Measurements from ENCODE around the gene DNAH2.
A peak's percentile ranks its signal among the peaks of the same experiment; 100 is the strongest.

Gene DNAH2

DNA sequence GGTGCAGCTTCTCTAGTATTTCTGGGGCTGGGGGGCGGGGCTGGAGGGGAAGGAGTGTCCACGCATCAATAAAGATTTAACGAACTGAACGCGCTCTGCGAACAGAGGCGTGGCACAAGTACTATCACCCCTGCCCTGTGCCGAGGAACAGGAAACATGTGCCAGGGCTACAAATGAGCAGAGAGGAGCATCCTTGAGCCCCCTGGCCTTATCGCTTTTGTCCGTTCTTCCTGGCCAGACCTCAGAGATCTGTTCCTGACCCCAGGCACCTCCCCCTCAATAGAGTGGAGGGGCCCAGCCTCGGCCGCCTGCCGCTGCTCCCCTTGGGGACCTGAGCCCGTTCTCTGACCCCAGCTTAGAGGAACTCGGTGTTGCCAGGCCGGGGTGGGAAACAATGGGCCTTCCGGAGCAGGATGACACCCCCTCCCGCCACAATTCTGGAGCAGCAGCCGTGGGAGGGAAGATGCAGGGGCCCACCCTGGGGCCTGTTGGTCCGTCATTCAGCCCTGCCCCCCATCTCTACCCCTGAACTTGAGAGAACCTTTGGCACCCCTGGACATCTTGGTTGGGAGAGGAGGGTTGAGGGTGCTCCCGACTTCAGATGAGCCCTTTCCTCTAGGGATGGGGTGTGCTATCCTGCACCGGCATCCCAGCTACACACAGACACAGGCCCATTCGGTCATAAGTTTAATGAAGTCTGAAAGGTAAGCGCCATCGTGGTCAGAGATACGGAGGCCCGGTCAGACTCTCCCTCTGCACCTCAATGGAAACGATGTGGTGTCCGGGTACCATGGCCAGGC is 138.7 kb downstream of the DNAH2 start:
- Histone ChIP-seq H3K27ac (peak overlapping the region; percentile 50; the same call in 1 of the 2 replicates), H3K9ac (peak overlapping the region; percentile 55; the same call in 1 of the 2 replicates), H3K27me3 (ENCODE audit: insufficient read depth, low read depth) (no peaks in the 10 kb centered on the region), H3K36me3 (ENCODE audit: insufficient read depth) (no peaks in the 10 kb centered on the region), H3K4me3 (IDR thresholded peaks at IDR 0.05; ENCODE audit: insufficient read depth, low read depth, low read length) (no peak overlapping the region), H3K4me1 (ENCODE audit: low read depth, poor library complexity, severe bottlenecking) (no peaks in the 10 kb centered on the region), H3K4me2 (peak overlapping the region; percentile 9; the same call in 1 of the 2 replicates), H2AFZ (ENCODE audit: low read depth) (no peak overlapping the region), H3K79me2 (ENCODE audit: insufficient read depth, low read depth) (no peaks in the 10 kb centered on the region), H4K20me1 (ENCODE audit: insufficient read depth) (no peaks in the 10 kb centered on the region)
- TF ChIP-seq, protein P1, sequence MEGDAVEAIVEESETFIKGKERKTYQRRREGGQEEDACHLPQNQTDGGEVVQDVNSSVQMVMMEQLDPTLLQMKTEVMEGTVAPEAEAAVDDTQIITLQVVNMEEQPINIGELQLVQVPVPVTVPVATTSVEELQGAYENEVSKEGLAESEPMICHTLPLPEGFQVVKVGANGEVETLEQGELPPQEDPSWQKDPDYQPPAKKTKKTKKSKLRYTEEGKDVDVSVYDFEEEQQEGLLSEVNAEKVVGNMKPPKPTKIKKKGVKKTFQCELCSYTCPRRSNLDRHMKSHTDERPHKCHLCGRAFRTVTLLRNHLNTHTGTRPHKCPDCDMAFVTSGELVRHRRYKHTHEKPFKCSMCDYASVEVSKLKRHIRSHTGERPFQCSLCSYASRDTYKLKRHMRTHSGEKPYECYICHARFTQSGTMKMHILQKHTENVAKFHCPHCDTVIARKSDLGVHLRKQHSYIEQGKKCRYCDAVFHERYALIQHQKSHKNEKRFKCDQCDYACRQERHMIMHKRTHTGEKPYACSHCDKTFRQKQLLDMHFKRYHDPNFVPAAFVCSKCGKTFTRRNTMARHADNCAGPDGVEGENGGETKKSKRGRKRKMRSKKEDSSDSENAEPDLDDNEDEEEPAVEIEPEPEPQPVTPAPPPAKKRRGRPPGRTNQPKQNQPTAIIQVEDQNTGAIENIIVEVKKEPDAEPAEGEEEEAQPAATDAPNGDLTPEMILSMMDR (conservative IDR thresholded peaks at IDR 0.05; ENCODE audit: low read depth, low read length) = no peak

DNA sequence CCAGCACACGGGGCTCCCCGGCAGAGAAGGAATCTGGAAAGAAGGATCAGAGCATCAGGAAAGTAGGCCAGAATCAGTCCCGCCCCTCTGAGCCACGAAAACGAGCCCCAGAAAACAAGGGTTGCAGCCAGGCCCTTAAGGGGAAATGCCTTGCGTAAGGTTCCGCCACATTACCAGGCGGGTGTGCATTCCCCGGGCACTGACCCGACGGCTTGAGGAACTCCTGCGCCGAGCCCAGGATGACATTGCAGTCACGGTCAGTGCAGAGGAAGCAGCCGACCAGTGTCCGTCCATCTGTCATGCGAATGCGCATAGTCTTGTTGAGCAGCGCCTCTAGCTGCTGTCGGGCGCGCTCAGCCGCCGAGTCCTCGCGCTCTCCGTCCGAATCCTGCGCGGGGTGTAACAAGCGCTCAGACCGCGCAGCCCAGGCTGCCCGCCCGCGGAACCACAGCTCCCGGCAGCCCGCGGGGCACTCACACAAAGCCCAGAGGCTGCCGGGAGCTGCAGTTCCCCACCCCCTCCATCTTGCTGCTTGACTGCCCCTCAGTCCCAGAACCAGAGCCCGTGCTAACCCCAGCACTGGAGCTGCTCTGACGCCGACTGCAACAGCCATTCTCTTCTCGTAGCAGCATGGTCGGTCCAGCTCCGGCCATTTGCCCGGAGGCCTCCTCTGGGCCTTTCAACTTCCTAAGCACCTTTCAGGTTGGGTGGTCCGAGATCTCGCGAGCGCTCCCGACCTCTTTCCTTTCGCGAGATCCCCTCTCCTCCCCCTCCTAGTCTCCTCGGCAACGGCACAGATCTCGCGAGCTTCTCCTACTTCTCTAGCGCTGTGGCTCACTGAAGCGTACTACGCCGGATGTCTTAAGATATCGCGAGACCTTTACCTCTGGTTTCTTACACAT is 139.5 kb downstream of the DNAH2 start, which contains the start of gene NAA38:
Gene NAA38 (minus strand): TSS at position 749 of the 902 bp plus-strand sequence. CDS start 96 bp downstream, at position 653.
- H3K27ac ChIP-seq = peak within 1 kb of the TSS; percentile 50; the same call in 1 of the 2 replicates
- no peaks in the 10 kb centered on the region for H3K27me3 ChIP-seq (ENCODE audit: insufficient read depth, low read depth)
- no peaks in the 10 kb centered on the region for H3K4me1 ChIP-seq (ENCODE audit: low read depth, poor library complexity, severe bottlenecking)
- peak within 1 kb of the TSS; percentile 55; the same call in 1 of the 2 replicates for H3K9ac ChIP-seq
- peak within 1 kb of the TSS; percentile 41; the same call in 1 of the 2 replicates for H2AFZ ChIP-seq (ENCODE audit: low read depth)
- H3K79me2 ChIP-seq (ENCODE audit: insufficient read depth, low read depth) = no peaks in the 10 kb centered on the region
- no peak within 1 kb of the TSS for H3K4me3 ChIP-seq (IDR thresholded peaks at IDR 0.05; ENCODE audit: insufficient read depth, low read depth, low read length)
- H3K36me3 ChIP-seq (ENCODE audit: insufficient read depth) = no peaks in the 10 kb centered on the region
- TF ChIP-seq, protein P1 (conservative IDR thresholded peaks at IDR 0.05; ENCODE audit: low read depth, low read length) = no peak
- no peaks in the 10 kb centered on the region for H4K20me1 ChIP-seq (ENCODE audit: insufficient read depth)
- 0 out of 2 replicates have a peak within 1 kb of the TSS, but pooled peaks have one; percentile 13 for H3K4me2 ChIP-seq

DNA sequence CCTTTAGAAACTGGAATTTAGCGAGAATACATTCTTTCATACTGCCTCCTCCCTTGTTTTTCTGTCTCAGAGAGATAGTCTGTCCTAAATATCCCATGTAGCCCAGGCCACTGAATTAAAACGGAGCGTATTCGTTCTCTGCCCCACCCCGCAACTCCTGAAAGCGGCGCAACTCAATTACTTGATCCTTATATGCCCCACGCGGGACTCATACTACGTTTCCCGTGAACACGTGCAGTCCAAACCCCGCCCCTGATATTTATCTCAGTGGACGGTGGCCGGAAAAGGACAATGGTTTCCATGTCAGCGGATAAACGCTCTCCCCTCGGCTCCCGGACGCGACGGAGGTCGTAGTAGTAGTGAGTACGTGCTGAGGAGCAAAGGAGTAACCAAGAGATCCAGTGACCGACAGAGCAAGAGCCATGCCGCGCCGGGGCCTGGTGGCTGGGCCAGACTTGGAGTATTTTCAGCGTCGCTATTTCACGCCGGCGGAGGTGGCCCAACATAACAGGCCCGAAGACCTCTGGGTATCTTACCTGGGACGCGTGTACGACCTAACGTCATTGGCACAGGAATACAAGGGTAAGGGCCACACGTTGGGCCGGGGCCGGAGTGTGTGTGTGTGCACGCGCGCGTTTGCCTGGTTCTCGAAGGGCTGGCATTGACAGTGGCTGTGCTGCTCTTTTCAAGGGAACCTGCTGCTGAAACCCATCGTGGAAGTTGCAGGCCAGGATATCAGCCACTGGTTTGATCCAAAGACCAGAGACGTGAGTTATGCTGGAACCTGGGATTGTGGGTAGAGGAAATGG is 140.4 kb downstream of the DNAH2 start, which contains the start of gene CYB5D1:
Gene CYB5D1 (plus strand): TSS at position 291 of the 809 bp plus-strand sequence. CDS start 132 bp downstream, at position 423.
- H3K4me2 ChIP-seq = 0 out of 2 replicates have a peak within 1 kb of the TSS, but pooled peaks have one; percentile 13
- no peaks in the 10 kb centered on the region for H4K20me1 ChIP-seq (ENCODE audit: insufficient read depth)
- peak within 1 kb of the TSS; percentile 55; the same call in 1 of the 2 replicates for H3K9ac ChIP-seq
- H2AFZ ChIP-seq (ENCODE audit: low read depth) = peak within 1 kb of the TSS; percentile 41; the same call in 1 of the 2 replicates
- TF ChIP-seq, protein P1 (conservative IDR thresholded peaks at IDR 0.05; ENCODE audit: low read depth, low read length) = no peak
- peak within 1 kb of the TSS; percentile 50; the same call in 1 of the 2 replicates for H3K27ac ChIP-seq
- no peaks in the 10 kb centered on the region for H3K4me1 ChIP-seq (ENCODE audit: low read depth, poor library complexity, severe bottlenecking)
- no peaks in the 10 kb centered on the region for H3K79me2 ChIP-seq (ENCODE audit: insufficient read depth, low read depth)
- H3K27me3 ChIP-seq (ENCODE audit: insufficient read depth, low read depth) = no peaks in the 10 kb centered on the region
- no peak within 1 kb of the TSS for H3K4me3 ChIP-seq (IDR thresholded peaks at IDR 0.05; ENCODE audit: insufficient read depth, low read depth, low read length)
- no peaks in the 10 kb centered on the region for H3K36me3 ChIP-seq (ENCODE audit: insufficient read depth)

DNA sequence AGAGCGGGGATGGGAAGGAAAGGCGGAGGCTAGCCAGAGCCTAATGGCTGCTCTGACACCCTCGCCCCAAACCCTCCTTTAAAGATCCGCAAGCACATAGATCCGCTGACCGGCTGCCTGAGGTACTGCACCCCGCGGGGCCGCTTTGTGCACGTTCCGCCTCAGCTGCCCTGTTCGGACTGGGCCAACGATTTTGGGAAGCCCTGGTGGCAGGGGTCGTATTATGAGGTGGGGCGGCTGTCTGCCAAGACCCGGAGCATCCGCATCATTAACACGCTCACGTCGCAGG is 140.9 kb downstream of the DNAH2 start:
- H3K4me1 ChIP-seq (ENCODE audit: low read depth, poor library complexity, severe bottlenecking) = no peaks in the 10 kb centered on the region
- no peak overlapping the region for H3K4me2 ChIP-seq
- TF ChIP-seq, protein P1 (conservative IDR thresholded peaks at IDR 0.05; ENCODE audit: low read depth, low read length) = no peak
- H3K4me3 ChIP-seq (IDR thresholded peaks at IDR 0.05; ENCODE audit: insufficient read depth, low read depth, low read length) = no peak overlapping the region
- no peak overlapping the region for H3K27ac ChIP-seq
- no peak overlapping the region for H3K9ac ChIP-seq
- no peaks in the 10 kb centered on the region for H4K20me1 ChIP-seq (ENCODE audit: insufficient read depth)
- no peak overlapping the region for H2AFZ ChIP-seq (ENCODE audit: low read depth)
- H3K27me3 ChIP-seq (ENCODE audit: insufficient read depth, low read depth) = no peaks in the 10 kb centered on the region
- no peaks in the 10 kb centered on the region for H3K79me2 ChIP-seq (ENCODE audit: insufficient read depth, low read depth)
- H3K36me3 ChIP-seq (ENCODE audit: insufficient read depth) = no peaks in the 10 kb centered on the region
